Esophagus squamous epithelium (tissue), 5 donors: Measurements from ENCODE around the gene SCGB2A2. TPM values are rescaled to one million over a fixed set of nuclear protein-coding genes. Genes with fewer than 3 reads are reported as not detected.

ENCODE experiments used
- DNase-seq: peaks from one replicate; lab custom pipeline; 2025; lab: John Stamatoyannopoulos, UW
- H3K27ac ChIP-seq, 4 donors: fragments of 200-600 bp; sonication (generic); one replicate each; pipeline ENCODE4 v1.5.1; 2016 to 2019; ENCODE audit warnings: mild to moderate bottlenecking in 1 of 4
- H3K27me3 ChIP-seq, 4 donors: fragments of 200-600 bp; sonication (generic); 1 replicate in 3 of 4; 2 replicates in 1 of 4; pipeline versions ENCODE4 v1.5.1 to v1.6.0; 2017 to 2021; ENCODE audit warnings: antibody characterized with exemption in 1 of 4
- H3K36me3 ChIP-seq, 3 donors: fragments of 200-600 bp; sonication (generic); one replicate each; pipeline ENCODE4 v1.5.1; 2016 to 2019
- H3K4me1 ChIP-seq, 3 donors: fragments of 200-600 bp; sonication (generic); one replicate each; pipeline ENCODE4 v1.5.1; 2017 to 2019
- H3K4me3 ChIP-seq, 4 donors: fragments of 200-600 bp; sonication (generic); 1 replicate in 3 of 4; 2 replicates in 1 of 4; pipeline ENCODE4 v1.5.1; 2016 to 2019; ENCODE audit warnings: mild to moderate bottlenecking in 2 of 4, moderate library complexity in 1 of 4
- H3K9me3 ChIP-seq, 3 donors: fragments of 200-600 bp; sonication (generic); one replicate each; pipeline ENCODE4 v1.5.1; 2016 to 2019
- CTCF ChIP-seq, 6 experiments: fragments of 450-650 bp in 4 of 6; fragments of 200-600 bp in 2 of 6; sonication (generic) in 2 of 6; IDR thresholded peaks; one replicate each; pipeline ENCODE4 v1.5.1; 2016 to 2019; ENCODE audit warnings: antibody characterized with exemption in 6 of 6, mild to moderate bottlenecking in 4 of 6, moderate library complexity in 4 of 6
- POLR2A ChIP-seq, 4 donors: fragments of 450-650 bp; IDR thresholded peaks; one replicate each; pipeline ENCODE4 v1.6.1; 2017; ENCODE audit warnings: antibody characterized with exemption in 4 of 4, mild to moderate bottlenecking in 4 of 4, moderate library complexity in 3 of 4
- WGBS, 2 donors: methylation state at CpG; one replicate each; pipeline ENCODE4 v1.1.5; 2018; 5-methylcytosine and 5-hydroxymethylcytosine counted together
- intact Hi-C: fragments of 100-400 bp; cut with DNase I; formaldehyde crosslinking; loops from one replicate; pipeline ENCODE4 v1.15.0; 2022
- total RNA-seq, 4 donors: library from RNA; depleted of rRNA; stranded (reverse); fragments of >200 nt; gene quantifications; one replicate each; pipeline ENCODE4 v1.1.0, GENCODE V29; 2016
- donor health status: DM: yes; HTN: yes; CAD: no.

The SCGB2A2 gene
- total RNA-seq, 4 donors from 2014 or later, result 28.7 TPM; not detected in 3

- Histone ChIP-seq H3K36me3 (no peaks in the 10 kb centered on the region), H3K27me3 (peaks cover 0 to 63% (median 0%) of the 10 kb centered on the region in 4 donors), H3K27ac (no peak overlapping the region), H3K4me3 (no peak overlapping the region), H3K9me3 (no peaks in the 10 kb centered on the region), H3K4me1 (peaks cover 0 to 5% (median 0%) of the 10 kb centered on the region in 3 donors)
- no peak for DNase-seq
- TF ChIP-seq CTCF (IDR thresholded peaks at IDR 0.05) (no peak), POLR2A (IDR thresholded peaks at IDR 0.05) (no peak)
- intact Hi-C loops, result no loop called here
- 24 to 26% methylated on average over 3 to 4 of the region's 4 CpGs for WGBS, 2 donors
These were observed 3.4 kb upstream of the SCGB2A2 start for GRCh38 chr11:62266558-62266957.

GRCh38 chr11:62267050-62267449, 2.9 kb upstream of the SCGB2A2 start:
- intact Hi-C loops, result no loop called here
- WGBS, 2 donors, result 80 to 88% methylated on average over 1 of the region's 1 CpG
- Histone ChIP-seq H3K27ac (no peak overlapping the region), H3K36me3 (no peaks in the 10 kb centered on the region), H3K27me3 (peaks cover 0 to 64% (median 0%) of the 10 kb centered on the region in 4 donors), H3K4me3 (no peak overlapping the region), H3K4me1 (peaks cover 0 to 5% (median 0%) of the 10 kb centered on the region in 3 donors), H3K9me3 (no peaks in the 10 kb centered on the region)
- DNase-seq, result no peak
- TF ChIP-seq POLR2A (IDR thresholded peaks at IDR 0.05) (no peak), CTCF (IDR thresholded peaks at IDR 0.05) (no peak)

GRCh38 chr11:62267576-62267975, 2.4 kb upstream of the SCGB2A2 start:
- TF ChIP-seq POLR2A (IDR thresholded peaks at IDR 0.05), result no peak
- 38 to 66% methylated on average over 3 of the region's 3 CpGs for WGBS, 2 donors
- Histone ChIP-seq H3K27ac (no peak overlapping the region), H3K4me1 (peaks cover 0 to 5% (median 0%) of the 10 kb centered on the region in 3 donors), H3K27me3 (peaks cover 0 to 61% (median 0%) of the 10 kb centered on the region in 4 donors), H3K9me3 (no peaks in the 10 kb centered on the region), H3K36me3 (no peaks in the 10 kb centered on the region), H3K4me3 (no peak overlapping the region)
- intact Hi-C loops, result no loop called here
- no peak for DNase-seq

- peaks cover 0 to 5% (median 0%) of the 10 kb centered on the region in 3 donors for H3K4me1 ChIP-seq
- no peaks in the 10 kb centered on the region for H3K36me3 ChIP-seq
- H3K9me3 ChIP-seq, result no peaks in the 10 kb centered on the region
- H3K27me3 ChIP-seq, result peaks cover 0 to 37% (median 0%) of the 10 kb centered on the region in 4 donors
- no peak overlapping the region for H3K4me3 ChIP-seq
- no peak for TF ChIP-seq POLR2A (IDR thresholded peaks at IDR 0.05)
- TF ChIP-seq CTCF (IDR thresholded peaks at IDR 0.05), result no peak
- no peak for DNase-seq
- 52 to 74% methylated on average over 5 of the region's 5 CpGs for WGBS, 2 donors
- H3K27ac ChIP-seq, result no peak overlapping the region
- intact Hi-C loops, result no loop called here
These were observed 3.3 kb downstream of the SCGB2A2 start for GRCh38 chr11:62273284-62273683.

- intact Hi-C loops, result no loop called here
- TF ChIP-seq CTCF (IDR thresholded peaks at IDR 0.05) (no peak), POLR2A (IDR thresholded peaks at IDR 0.05) (no peak)
- Histone ChIP-seq H3K4me1 (peaks cover 0 to 5% (median 0%) of the 10 kb centered on the region in 3 donors), H3K27ac (no peak overlapping the region), H3K4me3 (no peak overlapping the region), H3K9me3 (no peaks in the 10 kb centered on the region), H3K36me3 (no peaks in the 10 kb centered on the region), H3K27me3 (peaks cover 0 to 32% (median 0%) of the 10 kb centered on the region in 4 donors)
- DNase-seq, result no peak
- 81 to 84% methylated on average over 3 to 7 of the region's 7 CpGs for WGBS, 2 donors
These were observed 3.9 kb downstream of the SCGB2A2 start for GRCh38 chr11:62273789-62274275.
